IPS-NIHi7 (cell line): ENCODE data around the gene FKBP6.
"Not testable (repeated sequence)": the region's sequence is repeated elsewhere in the genome, so short reads cannot be mapped to it uniquely, and the experiment has no call there.

ENCODE experiments used
- DNase-seq: peaks from one replicate; pipeline ENCODE4 v3.0.0; 2012; ENCODE audit warnings: mixed read lengths; ENCODE audit errors: extremely low spot score

The FKBP6 gene

GRCh38 chr7:73327922-73328321 lies at the start of gene FKBP6, which contains the start of gene TRIM50:
TSS of gene FKBP6 (plus strand) at chr7:73328161. CDS start at chr7:73328429, 268 bp downstream.
TSS of gene TRIM50 (minus strand) at chr7:73328082. CDS start at chr7:73324787, 3,295 bp downstream.
- DNase-seq, result not testable (repeated sequence)

- DNase-seq, result not testable (repeated sequence)
Measured at GRCh38 chr7:73297235-73297634, 30.7 kb upstream of the FKBP6 start.

- DNase-seq, result not testable (repeated sequence)
Measured at GRCh38 chr7:73297706-73298105, 30.3 kb upstream of the FKBP6 start.

DNA sequence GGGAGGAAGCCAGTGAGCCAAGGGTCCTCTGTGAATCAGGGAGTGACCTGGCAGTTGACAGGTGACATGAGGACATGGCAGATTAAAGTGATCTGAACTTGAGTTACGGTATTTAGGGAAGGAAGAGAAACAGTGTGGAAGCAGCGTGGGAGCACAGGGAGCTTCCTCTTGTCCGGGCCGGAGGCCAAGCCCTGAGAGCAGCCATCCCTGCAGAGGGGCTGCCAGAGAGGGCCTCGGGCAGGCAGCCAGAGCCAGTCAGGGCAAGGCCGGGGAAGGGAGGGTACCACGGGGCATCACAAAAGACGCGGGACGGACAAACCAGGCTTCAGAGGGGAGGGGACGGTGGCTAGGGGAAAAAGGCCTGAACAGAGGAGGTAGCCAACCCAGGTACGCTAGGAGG lies 28.1 kb upstream of the FKBP6 start:
- DNase-seq, result not testable (repeated sequence)

- not testable (repeated sequence) for DNase-seq
Measured at GRCh38 chr7:73301108-73301507, 26.9 kb upstream of the FKBP6 start.

DNA sequence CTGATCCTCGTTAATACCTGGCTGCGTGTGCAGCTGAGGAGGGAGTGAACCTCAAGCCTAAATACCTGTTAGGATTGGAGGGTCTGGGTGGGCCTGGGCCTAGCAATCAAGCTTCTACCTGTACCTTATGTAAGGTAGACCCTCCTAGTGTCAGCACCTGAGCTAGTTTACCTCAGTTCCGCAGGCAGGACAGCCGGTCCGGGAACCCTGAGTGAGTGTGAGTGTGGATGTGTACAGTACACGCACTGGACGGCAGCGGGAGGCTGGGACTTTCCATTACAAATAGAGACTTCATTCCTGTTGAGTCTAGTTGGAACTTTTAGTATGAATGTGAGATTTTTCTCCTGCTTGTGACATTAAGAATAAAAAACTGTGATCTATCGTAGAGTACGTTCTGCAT lies 25.1 kb upstream of the FKBP6 start:
- DNase-seq, result not testable (repeated sequence)

DNA sequence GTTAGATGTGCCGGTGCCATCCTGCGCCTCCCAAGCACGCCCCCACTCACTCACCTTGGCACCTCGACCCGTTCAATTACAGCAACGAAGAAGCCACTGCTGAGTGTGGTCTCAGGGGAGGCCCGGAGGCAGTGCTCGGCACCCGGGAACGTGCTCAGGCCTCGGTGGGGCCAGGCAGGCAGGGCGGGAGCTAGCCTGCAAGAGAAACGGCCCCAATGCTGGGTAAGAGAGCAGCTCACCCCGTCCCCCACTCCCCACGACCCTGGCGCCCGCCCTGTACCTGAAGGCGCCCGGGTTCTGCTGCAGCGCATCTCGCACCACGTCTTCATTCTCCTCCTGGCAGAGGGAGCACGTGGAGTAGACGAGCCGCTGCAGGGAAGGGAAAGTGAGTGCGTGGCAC lies 24.4 kb upstream of the FKBP6 start:
- DNase-seq, result no peak

DNA sequence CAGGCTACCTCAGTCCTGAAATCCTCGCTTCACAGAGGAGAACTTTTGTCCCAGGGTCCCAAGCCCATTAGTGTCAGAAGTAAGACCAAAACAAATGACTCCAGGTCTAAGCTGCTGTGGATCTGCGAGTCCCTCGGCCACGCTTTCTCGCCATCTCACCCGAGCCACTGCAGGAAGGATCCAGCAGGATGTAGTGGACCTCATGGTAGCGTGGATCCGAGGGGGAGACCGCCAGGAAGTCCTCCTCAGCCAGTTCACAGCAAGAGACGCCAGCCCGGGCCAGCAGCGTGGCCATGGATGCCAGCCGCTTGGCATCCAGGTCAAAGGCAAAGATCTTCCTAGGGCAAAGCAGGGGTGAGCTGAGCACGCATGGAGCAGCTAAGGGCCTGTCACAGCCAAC lies 23.9 kb upstream of the FKBP6 start:
- no peak for DNase-seq

- not testable (repeated sequence) for DNase-seq
Measured at GRCh38 chr7:73304612-73305387, 23.2 kb upstream of the FKBP6 start.

GRCh38 chr7:73307436-73307835 lies 20.5 kb upstream of the FKBP6 start:
- DNase-seq, result no peak

- peak; percentile 27 for DNase-seq
Measured at GRCh38 chr7:73308074-73308664, 19.8 kb upstream of the FKBP6 start.

GRCh38 chr7:73308665-73309214 lies 19.2 kb upstream of the FKBP6 start, which contains the start of gene NSUN5:
TSS of gene NSUN5 (minus strand) at chr7:73308826. CDS start at chr7:73308790, 36 bp downstream.
- DNase-seq, result peak; percentile 93

GRCh38 chr7:73311421-73311820 lies 16.5 kb upstream of the FKBP6 start:
- not testable (repeated sequence) for DNase-seq

- no peak for DNase-seq
Measured at GRCh38 chr7:73312831-73313520, 15.0 kb upstream of the FKBP6 start.

DNA sequence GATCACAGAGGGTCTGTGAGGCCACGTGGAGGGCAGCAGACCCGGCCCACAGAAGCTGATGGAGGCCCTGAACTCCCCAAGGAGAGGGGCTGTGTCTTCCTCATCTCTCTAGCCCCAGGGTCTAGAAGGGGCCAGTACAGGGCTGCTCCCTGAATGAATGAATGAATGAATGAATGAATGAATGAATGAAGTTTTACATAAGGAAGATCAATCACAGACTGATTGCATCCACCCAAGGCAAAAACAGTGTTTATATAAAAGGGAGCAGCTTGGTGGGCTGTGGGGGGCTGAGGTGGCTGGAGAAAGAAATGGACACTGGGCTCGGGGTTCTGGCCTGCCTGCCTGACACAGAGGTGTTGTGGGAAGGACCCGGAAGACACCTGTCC lies 14.4 kb upstream of the FKBP6 start:
- DNase-seq, result no peak

DNA sequence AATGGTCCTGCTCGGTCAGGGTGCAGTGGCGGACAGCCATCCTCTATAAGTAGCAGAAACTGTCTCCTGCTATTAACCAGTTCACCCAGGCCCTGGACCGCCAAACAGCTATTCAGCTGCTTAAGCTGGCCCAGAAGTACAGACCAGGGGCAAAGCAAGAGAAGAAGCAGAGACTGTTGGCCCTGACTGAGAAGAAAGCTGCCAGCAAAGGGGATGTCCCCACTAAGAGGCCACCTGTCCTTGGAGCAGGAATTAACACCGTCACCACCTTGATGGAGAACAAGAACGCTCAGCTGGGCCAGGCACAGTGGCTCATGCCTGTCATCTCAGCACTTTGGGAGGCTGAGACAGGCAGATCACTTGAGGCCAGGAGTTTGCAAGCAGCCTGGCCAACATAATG lies 13.7 kb upstream of the FKBP6 start:
- DNase-seq, result no peak

- no peak for DNase-seq
Measured at GRCh38 chr7:73316521-73316920, 11.4 kb upstream of the FKBP6 start.

DNA sequence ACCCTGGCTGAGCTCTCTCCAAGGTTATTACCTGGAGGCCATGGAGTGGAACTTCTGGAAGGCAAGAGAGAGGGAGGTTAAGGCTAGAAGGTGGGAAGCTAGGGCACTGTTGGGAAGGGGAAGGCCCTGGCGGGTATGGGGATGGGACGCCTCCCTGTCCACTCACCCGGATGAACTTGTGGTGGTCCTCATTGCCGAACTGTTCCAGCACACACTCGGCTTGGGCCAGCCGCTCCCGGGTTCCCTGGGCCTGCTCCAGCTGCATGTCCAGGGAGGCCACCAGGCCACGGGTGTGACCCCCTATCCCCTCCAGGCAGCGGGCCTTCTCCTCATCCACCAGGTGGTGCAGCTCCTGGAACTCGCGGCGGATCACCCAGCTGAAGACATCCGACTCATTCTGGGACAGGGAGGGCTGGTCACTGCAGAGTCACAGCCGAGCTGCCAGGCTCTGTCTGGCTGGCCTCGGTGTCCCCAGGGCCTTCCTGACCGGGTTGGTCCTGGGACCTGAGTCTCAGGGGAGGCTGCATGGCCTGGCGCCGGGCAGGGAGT lies 9.2 kb upstream of the FKBP6 start:
- DNase-seq, result not testable (repeated sequence)

DNA sequence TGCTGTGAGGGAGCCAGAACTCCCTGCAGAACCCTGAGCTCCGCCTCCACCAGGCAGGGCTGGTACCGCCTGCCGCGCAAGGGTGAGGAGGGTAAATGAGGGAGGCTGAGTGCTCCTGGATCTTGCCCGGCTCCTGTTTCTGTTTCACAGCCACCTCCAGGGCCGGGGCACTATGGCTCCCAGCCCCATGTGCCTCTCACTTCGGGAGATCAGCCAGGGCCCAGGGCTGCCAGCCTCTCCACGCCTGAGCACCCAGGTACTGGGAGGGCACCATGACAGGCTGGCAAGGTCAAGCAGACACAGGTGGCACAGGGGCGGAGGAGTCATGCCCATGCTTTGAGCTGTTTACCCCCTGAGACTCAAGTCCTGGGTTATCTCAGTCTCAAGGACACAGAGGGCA lies 8.4 kb upstream of the FKBP6 start:
- not testable (repeated sequence) for DNase-seq

GRCh38 chr7:73320009-73320408 lies 8.0 kb upstream of the FKBP6 start:
- DNase-seq, result not testable (repeated sequence)

DNA sequence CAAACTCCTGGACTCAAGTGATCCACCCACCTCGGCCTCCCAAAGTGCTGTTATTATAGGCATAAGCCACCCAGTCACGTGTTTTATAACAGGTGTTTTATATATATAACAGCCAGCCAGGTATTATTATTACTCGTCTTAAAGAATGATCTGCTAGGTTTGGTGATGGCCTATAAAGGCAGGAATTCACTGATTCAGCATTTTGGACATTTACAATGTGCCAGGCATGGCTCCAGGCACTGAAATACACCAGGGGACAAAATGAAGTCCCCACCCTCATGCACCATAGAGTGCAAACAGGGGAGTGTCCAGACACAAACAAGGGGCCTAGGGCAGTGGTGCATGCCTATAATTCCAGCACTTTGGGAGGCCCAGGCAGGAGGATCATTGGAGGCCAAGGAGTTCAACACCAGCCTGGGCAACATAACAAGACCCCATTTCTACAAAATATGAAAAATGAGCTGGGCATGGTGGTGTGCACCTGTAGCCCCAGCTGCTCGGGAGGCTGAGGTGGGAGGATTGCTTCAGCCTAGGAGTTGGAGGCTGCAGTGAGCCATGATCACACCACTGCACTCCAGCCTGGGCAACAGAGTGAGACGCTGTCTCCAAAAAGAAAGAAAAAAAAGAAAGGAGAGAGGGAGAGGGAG lies 4.4 kb upstream of the FKBP6 start:
- not testable (repeated sequence) for DNase-seq
